ENCODE measurements around the gene PITRM1.
"Not testable (repeated sequence)": the region's sequence is repeated elsewhere in the genome, so short reads cannot be mapped to it uniquely, and the experiment has no call there.

PITRM1 gene

DNA sequence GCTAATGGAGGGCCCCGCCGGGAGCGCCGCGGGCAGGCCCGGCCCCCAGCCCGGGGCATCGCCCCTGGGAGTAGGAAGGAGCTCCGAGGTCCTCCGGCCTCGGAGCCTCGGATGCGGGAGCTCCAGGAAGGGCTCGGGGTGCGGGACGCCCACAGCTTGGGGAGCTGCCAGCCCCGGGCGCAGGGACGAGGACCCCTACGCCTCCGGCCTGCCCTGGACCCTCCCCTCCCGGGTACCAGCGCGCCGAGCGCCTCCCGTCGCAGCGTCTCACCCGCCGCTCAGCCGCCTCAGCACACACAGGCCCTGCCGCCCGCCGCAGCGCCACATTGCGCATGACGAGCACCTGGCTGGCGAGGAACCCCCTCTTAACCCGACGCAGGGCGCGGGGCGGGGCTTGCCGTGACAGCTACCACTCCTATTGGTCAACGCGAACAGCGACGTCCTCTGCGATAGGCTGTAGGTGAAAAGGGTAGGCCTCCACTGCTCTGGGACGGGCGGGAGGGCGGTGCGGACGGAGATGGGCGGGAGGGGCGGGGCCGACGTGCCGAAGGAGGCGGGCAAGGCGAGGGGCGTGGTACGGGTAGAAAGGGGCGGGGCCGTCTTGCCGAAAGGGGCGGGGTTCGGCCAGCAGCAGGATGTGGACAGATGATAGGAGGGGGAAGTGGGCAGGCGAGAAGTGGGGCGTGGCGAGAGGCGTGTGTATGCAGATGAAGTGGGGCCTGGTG lies at the start of gene PITRM1:
PITRM1 (minus strand) TSS at position 337 of the 725 bp plus-strand sequence; CDS start at position 327, 10 bp downstream.
- no peak for FAIRE-seq
- peak; percentile 85 for DNase-seq (ENCODE audit: low spot score)

- DNase-seq (ENCODE audit: low spot score) (no peak), FAIRE-seq (no peak)
Observed at GRCh38 chr10:3222068-3222467, 49.5 kb upstream of the PITRM1 start.

DNA sequence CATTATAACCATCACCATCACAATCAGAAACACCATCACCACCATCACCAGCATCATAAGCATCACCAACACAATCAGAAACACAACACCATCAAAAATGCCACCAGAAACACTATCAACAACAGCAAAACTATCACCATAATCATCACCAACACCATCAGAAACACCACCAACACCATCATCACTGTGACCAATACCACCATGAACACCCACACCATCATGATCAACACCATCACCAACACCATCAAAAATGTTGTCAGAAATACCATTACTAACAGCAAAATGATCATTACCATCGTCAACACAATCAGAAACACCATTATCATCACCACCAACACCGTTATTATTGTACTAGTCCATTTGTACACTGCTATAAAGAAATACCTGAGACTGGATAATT lies 49.0 kb upstream of the PITRM1 start:
- DNase-seq (ENCODE audit: low spot score); FAIRE-seq: not testable (repeated sequence)

GRCh38 chr10:3220853-3221252 lies 48.3 kb upstream of the PITRM1 start:
- DNase-seq (ENCODE audit: low spot score) (no peak), FAIRE-seq (no peak)

DNA sequence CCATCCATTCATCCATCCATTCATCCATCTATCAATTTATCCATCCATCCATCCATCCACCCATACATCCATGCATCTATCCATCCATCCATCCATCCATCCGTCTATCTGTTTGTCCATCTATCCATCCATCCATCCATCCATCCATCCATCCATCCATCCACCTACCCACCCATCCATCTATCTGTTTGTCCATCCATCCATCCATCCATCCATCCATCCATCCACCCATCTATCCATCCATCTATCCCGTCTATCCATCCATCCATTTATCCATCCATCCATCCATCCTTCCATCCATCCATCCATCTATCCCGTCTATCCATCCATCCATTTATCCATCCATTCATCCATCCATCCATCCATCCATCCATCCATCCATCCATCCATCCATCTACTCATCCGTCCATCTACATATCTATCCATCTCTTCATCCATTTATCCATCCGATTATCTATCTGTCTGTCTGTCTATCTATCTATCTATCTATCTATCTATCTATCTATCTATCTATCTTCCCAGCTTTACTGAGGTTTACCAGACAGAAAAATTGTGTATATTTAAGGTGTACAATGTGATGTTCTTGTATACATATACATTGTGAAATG lies 46.5 kb upstream of the PITRM1 start:
- FAIRE-seq; DNase-seq (ENCODE audit: low spot score): not testable (repeated sequence)

DNA sequence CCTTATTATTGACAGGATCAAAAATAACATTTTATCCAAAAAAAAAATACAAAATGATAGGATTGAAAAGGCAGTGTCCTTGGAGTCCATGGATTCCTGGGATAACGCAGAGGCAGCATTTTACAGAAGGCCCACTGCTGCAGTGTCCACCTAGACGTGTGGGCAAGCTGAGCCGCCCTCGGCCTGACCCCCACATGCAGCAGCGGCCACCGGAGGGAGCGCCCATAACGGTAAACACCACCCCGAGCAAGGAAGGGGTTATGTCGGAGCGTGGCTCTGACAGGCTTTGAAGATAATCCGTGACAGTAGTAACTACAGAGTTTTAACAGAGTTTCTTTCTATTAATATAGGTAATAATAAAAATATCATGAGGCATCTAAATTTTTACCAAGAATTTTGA lies 45.3 kb upstream of the PITRM1 start:
- no peak for DNase-seq (ENCODE audit: low spot score)
- FAIRE-seq = no peak

DNA sequence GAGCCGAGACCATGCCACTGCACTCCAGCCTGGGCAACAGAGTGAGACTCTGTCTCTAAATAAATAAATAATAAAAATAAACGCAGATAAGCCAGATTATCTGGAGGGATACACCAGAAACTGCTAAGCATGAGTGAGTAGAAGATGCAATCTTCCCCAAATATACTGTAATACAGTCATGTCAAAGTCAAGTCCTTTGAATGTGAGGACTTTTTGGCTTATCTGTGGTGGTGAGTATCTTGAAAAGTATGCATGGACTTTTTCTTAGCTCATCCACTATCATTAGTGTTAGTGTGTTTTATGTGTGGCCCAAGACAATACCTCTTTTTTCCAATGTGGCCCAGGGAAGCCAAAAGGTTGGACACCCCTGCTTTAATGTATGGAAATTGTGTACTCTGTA lies 44.7 kb upstream of the PITRM1 start:
- no peak for DNase-seq (ENCODE audit: low spot score)
- no peak for FAIRE-seq

GRCh38 chr10:3215153-3215775 lies 42.7 kb upstream of the PITRM1 start:
- FAIRE-seq (no peak), DNase-seq (ENCODE audit: low spot score) (no peak)

DNA sequence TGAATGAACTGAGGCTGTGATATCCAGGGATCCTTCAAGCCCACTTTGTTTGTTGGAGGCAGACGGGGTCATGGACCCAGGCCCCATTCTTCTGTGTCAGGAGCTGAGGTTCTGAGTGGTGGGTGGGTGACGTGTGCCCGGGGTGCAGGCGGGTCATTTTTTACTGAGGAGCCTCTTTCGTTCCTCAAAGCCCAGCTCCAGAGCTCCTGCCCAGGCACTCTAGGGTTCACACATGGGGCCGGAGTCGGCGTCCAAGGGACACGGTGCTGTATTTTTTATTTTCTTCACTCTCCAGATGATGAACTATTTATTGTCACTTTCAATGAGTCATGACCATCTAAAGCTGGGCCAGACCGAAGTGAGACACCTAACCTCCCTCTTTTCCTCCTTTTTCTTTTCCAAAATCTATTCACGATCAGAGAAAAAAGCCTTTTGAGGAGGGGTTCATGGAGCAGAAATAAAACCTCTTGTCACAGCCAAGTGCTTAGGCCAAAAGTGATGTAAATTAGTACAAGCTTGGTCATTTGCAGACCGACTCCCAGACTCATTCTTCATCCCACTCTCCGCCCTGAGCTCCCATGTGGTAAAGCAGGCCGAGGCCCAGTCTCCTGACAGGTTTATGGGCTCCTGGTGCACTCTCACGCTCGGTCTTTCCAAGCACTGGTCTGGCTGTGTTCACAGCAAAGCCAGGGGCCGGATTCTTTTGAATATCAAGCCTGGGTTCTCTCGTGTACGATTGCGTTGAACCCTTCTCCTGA lies 41.4 kb upstream of the PITRM1 start:
- FAIRE-seq (no peak), DNase-seq (ENCODE audit: low spot score) (no peak)

- FAIRE-seq (no peak), DNase-seq (ENCODE audit: low spot score) (no peak)
Observed at GRCh38 chr10:3213208-3213607, 40.6 kb upstream of the PITRM1 start.

DNA sequence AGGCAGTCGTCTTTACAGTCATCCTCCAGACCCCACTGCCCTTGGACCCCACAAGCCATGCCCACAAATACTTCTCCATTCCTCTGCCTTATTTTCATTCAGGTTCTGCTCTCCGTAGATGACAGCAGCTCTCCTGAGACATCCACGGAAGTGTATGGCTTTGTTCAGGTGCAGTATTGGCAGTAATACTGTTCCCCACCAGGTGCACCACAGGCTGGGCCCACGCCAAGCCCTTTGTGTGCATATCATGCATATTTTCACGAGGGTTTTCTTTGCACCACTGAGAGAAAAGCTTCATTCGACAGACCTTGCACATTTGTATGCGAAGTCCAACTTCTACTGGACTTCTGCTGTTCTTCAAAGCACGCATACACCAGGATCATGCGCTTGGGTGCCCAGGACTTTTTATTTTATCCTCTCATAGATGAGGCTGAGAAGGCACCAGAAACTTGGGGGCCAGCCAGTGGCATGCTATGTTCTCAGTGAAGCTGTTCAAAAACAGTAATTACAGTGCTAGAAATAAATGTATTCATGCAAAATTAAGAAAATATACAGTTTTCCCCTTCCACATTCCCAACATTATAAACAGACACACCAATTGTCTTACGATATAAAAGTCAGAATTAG lies 37.8 kb upstream of the PITRM1 start:
- FAIRE-seq = no peak
- no peak for DNase-seq (ENCODE audit: low spot score)

GRCh38 chr10:3208481-3209406 lies 36.2 kb upstream of the PITRM1 start:
- DNase-seq (ENCODE audit: low spot score) = no peak
- FAIRE-seq = no peak

GRCh38 chr10:3207351-3207750 lies 34.8 kb upstream of the PITRM1 start:
- FAIRE-seq (no peak), DNase-seq (ENCODE audit: low spot score) (no peak)

DNA sequence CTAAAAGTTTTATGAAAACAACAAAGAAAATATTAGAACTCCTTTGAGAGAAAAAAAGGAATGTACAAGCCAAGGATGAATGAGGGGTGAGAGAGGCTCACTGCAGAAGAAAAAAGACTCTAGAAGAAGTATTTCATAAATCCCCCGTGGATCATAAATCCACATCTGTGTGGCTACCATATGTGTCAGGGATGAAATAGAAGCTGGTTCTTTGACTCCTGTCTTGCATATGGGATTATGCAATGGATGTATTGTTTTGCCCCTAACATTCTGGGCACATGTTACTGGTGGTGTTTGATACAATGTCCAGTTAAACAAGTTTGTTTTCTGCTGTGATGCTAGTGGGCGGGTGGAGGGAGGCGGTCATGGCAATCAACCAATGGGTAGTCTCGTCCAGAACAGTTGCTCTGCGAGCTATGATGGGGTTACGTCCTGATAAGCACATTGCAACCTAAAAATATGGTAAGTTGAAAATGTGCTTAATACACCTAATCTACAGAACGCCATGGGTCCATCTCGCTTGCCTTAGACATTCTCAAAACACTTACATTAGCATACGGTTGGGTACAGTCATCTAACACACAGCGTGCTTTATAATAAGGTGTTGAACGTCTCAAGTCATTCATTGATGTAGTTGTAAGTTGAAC lies 34.1 kb upstream of the PITRM1 start:
- no peak for FAIRE-seq
- DNase-seq (ENCODE audit: low spot score) = no peak

DNA sequence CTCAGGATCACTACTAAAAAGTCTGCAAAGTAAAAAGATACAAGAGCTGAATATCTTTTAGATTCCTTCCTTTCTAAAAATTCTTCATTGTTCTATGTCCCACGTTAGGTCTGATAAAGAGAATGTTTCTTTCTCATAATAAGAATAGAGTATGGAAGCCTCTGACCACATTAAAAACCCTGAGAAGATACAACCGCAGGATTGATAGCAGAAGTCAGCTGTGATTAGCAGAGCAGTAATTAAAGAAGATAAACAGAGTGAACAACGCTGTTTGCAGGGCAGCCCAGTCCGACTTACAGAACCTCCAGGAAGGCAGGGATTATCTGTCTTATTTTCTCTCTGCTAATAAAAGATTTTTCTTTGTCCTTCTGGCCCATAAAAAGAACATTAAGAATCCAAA lies 31.4 kb upstream of the PITRM1 start:
- FAIRE-seq = no peak

DNA sequence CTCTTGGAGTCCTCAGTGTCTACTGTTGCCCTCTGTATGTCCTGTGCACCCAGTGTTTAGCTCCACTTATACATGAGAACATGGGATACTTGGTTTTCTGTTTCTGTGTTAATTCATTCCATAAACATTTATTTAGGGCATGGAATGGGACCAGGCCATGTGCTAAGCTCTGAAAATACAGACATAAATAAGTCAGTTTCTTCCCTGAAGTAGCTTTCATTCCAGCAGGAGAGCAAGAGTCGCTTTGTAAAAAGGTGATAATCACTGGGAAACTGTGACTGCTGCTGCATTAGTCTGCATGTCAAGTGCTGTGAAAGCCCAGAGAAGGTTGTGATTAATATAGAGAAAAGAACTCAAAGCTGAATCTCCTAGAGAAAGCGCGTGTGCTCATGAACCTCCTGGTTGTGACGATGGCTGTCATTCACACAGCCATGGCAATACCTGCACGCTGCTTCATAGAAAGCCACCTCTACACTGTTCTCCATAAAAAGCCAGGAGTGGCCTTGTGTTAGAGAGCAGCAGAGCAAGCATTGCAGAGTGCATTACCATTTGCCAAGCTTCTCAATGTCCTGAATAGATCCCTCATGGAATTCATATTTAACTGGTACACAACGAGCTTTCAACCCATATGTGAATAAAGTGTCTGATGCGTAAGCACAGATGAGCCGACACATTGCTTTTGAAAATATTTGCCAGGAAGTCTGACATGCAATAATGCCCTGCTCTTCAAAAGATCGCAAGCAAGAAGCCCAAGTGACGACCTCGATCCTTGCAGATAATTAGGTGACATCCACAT lies 30.6 kb upstream of the PITRM1 start:
- no peak for FAIRE-seq
- no peak for DNase-seq (ENCODE audit: low spot score)

More for the DNA sequence above, 31.4 kb upstream of the PITRM1 start:
- DNase-seq (ENCODE audit: low spot score) = no peak

GRCh38 chr10:3201796-3202195 lies 29.2 kb upstream of the PITRM1 start:
- DNase-seq (ENCODE audit: low spot score) (no peak), FAIRE-seq (no peak)

DNA sequence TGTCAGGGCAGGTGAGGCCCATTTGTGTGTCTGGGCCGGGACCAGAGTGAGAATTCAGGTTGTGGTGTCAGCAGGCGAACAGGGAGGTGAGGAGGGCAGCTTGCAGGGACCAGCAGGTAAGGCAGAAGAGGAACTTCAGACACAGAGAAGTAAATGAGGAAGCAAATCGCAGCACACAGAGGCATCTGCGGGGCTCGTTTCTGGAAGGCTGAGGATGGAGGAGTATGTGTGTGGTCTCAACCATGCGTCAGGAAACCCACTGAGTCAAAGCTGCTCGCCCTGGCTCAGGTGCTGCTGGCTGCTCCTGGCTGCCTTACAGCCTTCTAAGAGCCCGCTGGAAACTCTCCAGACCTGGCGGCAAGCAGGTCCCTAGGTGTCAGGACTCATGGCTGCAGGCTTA lies 26.9 kb upstream of the PITRM1 start:
- FAIRE-seq = no peak
- no peak for DNase-seq (ENCODE audit: low spot score)

DNA sequence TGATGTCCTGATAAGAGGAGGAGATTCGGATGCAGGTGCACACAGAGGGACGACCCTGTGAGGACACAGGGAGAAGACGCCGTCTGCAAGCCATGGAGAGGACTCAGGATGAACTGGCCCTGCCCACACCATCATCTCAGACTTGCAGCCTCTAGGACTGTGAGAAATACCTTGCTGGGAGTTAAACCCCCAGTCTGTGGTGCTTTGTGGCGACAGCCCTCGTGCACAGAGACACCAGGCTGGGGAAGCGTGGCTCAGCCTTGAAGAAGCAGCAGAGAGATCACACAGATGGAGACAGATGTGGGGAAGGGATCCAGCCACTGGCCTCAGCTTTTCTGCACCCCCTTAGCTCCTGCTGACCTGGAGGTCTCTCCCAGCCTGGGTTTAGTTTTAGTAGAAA lies 26.3 kb upstream of the PITRM1 start:
- DNase-seq (ENCODE audit: low spot score) = no peak
- FAIRE-seq = no peak
